ENCODE measurements around the gene AHR. TPM values are rescaled to one million over a fixed set of nuclear protein-coding genes. Genes with fewer than 3 reads are reported as not detected.

AHR gene
- polyA plus RNA-seq, 1 donor from 2014 or later = 2.4 TPM

DNA sequence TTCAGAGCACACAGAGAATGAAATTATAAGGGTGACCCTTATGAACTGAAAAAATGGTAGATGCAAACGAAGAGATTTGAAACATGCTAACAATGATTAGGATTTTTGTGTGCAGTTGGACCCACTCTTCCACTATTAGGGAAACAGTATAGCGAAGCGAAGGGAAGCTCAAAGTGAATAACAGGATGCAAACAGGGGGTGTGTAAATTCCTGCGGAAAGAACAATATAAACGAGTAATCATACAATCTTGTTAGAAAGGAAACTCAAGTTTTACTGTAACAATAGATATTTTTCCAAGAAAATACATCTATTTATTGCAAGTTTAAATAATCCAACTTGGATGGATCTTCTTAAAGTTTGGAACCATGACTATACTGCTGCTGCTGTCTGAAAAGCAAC, 14.7 kb downstream of the AHR start:
- Histone ChIP-seq H3K4me2 (ENCODE audit: low read length) (no peak overlapping the region), H3K9me3 (ENCODE audit: low read length) (no peaks in the 10 kb centered on the region), H3K4me3 (ENCODE audit: low read length) (no peak overlapping the region), H3K27me3 (ENCODE audit: insufficient read depth, low read depth, low read length) (no peaks in the 10 kb centered on the region), H3K36me3 (ENCODE audit: insufficient read depth, low read length) (no peaks in the 10 kb centered on the region), H2AFZ (ENCODE audit: low read depth, low read length) (no peak overlapping the region), H3F3A (ENCODE audit: insufficient read depth, low read length, poor library complexity, severe bottlenecking) (no peaks in the 10 kb centered on the region), H3K27ac (ENCODE audit: low read length) (no peak overlapping the region), H3K9ac (ENCODE audit: low read length) (no peak overlapping the region), H4K20me1 (ENCODE audit: insufficient read depth) (no peaks in the 10 kb centered on the region), H3K9me2 (ENCODE audit: insufficient read depth, low read length) (no peaks in the 10 kb centered on the region), H3K79me2 (replicated peaks; ENCODE audit: insufficient read depth, low read length) (no peaks in the 10 kb centered on the region)
- no peak for TF ChIP-seq RAD21 (conservative IDR thresholded peaks at IDR 0.05)
- TF ChIP-seq MXI1 (conservative IDR thresholded peaks at IDR 0.05; ENCODE audit: poor library complexity, severe bottlenecking) = no peak
- TF ChIP-seq, protein P1, sequence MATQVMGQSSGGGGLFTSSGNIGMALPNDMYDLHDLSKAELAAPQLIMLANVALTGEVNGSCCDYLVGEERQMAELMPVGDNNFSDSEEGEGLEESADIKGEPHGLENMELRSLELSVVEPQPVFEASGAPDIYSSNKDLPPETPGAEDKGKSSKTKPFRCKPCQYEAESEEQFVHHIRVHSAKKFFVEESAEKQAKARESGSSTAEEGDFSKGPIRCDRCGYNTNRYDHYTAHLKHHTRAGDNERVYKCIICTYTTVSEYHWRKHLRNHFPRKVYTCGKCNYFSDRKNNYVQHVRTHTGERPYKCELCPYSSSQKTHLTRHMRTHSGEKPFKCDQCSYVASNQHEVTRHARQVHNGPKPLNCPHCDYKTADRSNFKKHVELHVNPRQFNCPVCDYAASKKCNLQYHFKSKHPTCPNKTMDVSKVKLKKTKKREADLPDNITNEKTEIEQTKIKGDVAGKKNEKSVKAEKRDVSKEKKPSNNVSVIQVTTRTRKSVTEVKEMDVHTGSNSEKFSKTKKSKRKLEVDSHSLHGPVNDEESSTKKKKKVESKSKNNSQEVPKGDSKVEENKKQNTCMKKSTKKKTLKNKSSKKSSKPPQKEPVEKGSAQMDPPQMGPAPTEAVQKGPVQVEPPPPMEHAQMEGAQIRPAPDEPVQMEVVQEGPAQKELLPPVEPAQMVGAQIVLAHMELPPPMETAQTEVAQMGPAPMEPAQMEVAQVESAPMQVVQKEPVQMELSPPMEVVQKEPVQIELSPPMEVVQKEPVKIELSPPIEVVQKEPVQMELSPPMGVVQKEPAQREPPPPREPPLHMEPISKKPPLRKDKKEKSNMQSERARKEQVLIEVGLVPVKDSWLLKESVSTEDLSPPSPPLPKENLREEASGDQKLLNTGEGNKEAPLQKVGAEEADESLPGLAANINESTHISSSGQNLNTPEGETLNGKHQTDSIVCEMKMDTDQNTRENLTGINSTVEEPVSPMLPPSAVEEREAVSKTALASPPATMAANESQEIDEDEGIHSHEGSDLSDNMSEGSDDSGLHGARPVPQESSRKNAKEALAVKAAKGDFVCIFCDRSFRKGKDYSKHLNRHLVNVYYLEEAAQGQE (IDR thresholded peaks at IDR 0.05; ENCODE audit: borderline replicate concordance) = no peak
- no peak for TF ChIP-seq SMC3 (conservative IDR thresholded peaks at IDR 0.05; ENCODE audit: poor library complexity)
- TF ChIP-seq, protein P2, sequence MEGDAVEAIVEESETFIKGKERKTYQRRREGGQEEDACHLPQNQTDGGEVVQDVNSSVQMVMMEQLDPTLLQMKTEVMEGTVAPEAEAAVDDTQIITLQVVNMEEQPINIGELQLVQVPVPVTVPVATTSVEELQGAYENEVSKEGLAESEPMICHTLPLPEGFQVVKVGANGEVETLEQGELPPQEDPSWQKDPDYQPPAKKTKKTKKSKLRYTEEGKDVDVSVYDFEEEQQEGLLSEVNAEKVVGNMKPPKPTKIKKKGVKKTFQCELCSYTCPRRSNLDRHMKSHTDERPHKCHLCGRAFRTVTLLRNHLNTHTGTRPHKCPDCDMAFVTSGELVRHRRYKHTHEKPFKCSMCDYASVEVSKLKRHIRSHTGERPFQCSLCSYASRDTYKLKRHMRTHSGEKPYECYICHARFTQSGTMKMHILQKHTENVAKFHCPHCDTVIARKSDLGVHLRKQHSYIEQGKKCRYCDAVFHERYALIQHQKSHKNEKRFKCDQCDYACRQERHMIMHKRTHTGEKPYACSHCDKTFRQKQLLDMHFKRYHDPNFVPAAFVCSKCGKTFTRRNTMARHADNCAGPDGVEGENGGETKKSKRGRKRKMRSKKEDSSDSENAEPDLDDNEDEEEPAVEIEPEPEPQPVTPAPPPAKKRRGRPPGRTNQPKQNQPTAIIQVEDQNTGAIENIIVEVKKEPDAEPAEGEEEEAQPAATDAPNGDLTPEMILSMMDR (IDR thresholded peaks at IDR 0.05; ENCODE audit: poor library complexity, severe bottlenecking) = no peak
- TF ChIP-seq POLR2AphosphoS5 (IDR thresholded peaks at IDR 0.05) = no peak
- no peak for TF ChIP-seq TAF1 (IDR thresholded peaks at IDR 0.05; ENCODE audit: low read depth)
- no peak for TF ChIP-seq EP300 (conservative IDR thresholded peaks at IDR 0.05; ENCODE audit: poor library complexity, severe bottlenecking)
- TF ChIP-seq EZH2 (IDR thresholded peaks at IDR 0.05; ENCODE audit: borderline replicate concordance, insufficient read depth, low read length, poor library complexity, severe bottlenecking) = no peak

DNA sequence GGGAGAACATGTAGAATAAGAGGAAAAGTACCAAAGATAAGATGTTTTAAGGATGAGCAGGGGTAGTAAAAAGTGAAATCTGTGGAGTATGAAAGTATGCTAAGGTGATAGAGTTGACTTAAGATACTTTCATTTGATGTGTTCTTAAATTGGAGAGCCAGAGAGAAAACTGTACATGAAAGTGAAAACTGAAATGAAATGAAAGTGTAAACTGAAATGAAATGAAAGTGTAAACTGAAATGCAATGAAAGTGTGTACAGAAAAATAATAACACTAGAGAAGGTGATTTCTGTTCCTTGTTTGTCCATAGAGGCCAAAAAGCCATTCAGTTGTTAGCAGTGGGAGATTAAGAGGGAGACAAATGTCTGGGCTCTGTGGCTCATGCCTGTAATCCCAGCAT, 17.5 kb downstream of the AHR start:
- Histone ChIP-seq H3K27me3 (ENCODE audit: insufficient read depth, low read depth, low read length) (no peaks in the 10 kb centered on the region), H3F3A (ENCODE audit: insufficient read depth, low read length, poor library complexity, severe bottlenecking) (no peaks in the 10 kb centered on the region), H3K9me2 (ENCODE audit: insufficient read depth, low read length) (no peaks in the 10 kb centered on the region), H3K4me2 (ENCODE audit: low read length) (no peak overlapping the region), H2AFZ (ENCODE audit: low read depth, low read length) (no peak overlapping the region), H3K79me2 (replicated peaks; ENCODE audit: insufficient read depth, low read length) (no peaks in the 10 kb centered on the region), H4K20me1 (ENCODE audit: insufficient read depth) (no peaks in the 10 kb centered on the region), H3K4me3 (ENCODE audit: low read length) (no peak overlapping the region), H3K9ac (ENCODE audit: low read length) (no peak overlapping the region), H3K27ac (ENCODE audit: low read length) (no peak overlapping the region), H3K9me3 (ENCODE audit: low read length) (no peaks in the 10 kb centered on the region), H3K36me3 (ENCODE audit: insufficient read depth, low read length) (no peaks in the 10 kb centered on the region)
- TF ChIP-seq EP300 (conservative IDR thresholded peaks at IDR 0.05; ENCODE audit: poor library complexity, severe bottlenecking) (no peak), SMC3 (conservative IDR thresholded peaks at IDR 0.05; ENCODE audit: poor library complexity) (no peak), RAD21 (conservative IDR thresholded peaks at IDR 0.05) (no peak), POLR2AphosphoS5 (IDR thresholded peaks at IDR 0.05) (no peak)
- TF ChIP-seq, protein P1 (IDR thresholded peaks at IDR 0.05; ENCODE audit: borderline replicate concordance) = no peak
- TF ChIP-seq, protein P2 (IDR thresholded peaks at IDR 0.05; ENCODE audit: poor library complexity, severe bottlenecking) = no peak

Measured in neural cell (in vitro differentiated cells).